GM06990 (cell line): ENCODE data around the gene KIF6.

Source experiments
- DNase-seq: peaks from one replicate; pipeline ENCODE4 v3.0.0-alpha.2; 2011; ENCODE audit not compliant: insufficient read length; ENCODE audit errors: extremely low read depth
- H3K27me3 ChIP-seq: replicated peaks from 2 replicates; pipeline ENCODE4 v1.6.0; 2011; ENCODE audit warnings: low read length; ENCODE audit not compliant: control insufficient read depth, insufficient read depth
- H3K36me3 ChIP-seq: 2 replicates; pipeline ENCODE4 v1.5.1; 2011; ENCODE audit warnings: low read length; ENCODE audit not compliant: control insufficient read depth, insufficient read depth
- H3K4me3 ChIP-seq: replicated peaks from 2 replicates; pipeline ENCODE4 v1.5.1; 2011; ENCODE audit warnings: low read depth, mild to moderate bottlenecking, control low read depth, low read length
- CTCF ChIP-seq: IDR thresholded peaks from 2 replicates; pipeline ENCODE4 v1.5.1; 2011; ENCODE audit warnings: low read length, control low read depth, mild to moderate bottlenecking, inconsistent platforms; ENCODE audit not compliant: insufficient read depth, poor library complexity, severe bottlenecking

Gene KIF6

GRCh38 chr6:39590871-39591393 lies 134.3 kb downstream of the KIF6 start:
- TF ChIP-seq CTCF = no peak
- no peaks in the 10 kb centered on the region for H3K36me3 ChIP-seq
- DNase-seq = no peak
- H3K27me3 ChIP-seq = no peaks in the 10 kb centered on the region; the same call in 1 of the 2 replicates
- H3K4me3 ChIP-seq = no peak overlapping the region

GRCh38 chr6:39587080-39587479 lies 138.1 kb downstream of the KIF6 start:
- TF ChIP-seq CTCF = no peak
- Histone ChIP-seq H3K27me3 (no peaks in the 10 kb centered on the region; the same call in 1 of the 2 replicates), H3K36me3 (no peaks in the 10 kb centered on the region), H3K4me3 (no peak overlapping the region)
- no peak for DNase-seq

- TF ChIP-seq CTCF = no peak
- no peak for DNase-seq
- H3K36me3 ChIP-seq = no peaks in the 10 kb centered on the region
- H3K4me3 ChIP-seq = no peak overlapping the region
- no peaks in the 10 kb centered on the region; the same call in 1 of the 2 replicates for H3K27me3 ChIP-seq
Measured at GRCh38 chr6:39585641-39586040, 139.6 kb downstream of the KIF6 start.

- H3K27me3 ChIP-seq = no peaks in the 10 kb centered on the region
- no peak for DNase-seq
- no peak for TF ChIP-seq CTCF
- H3K36me3 ChIP-seq = no peaks in the 10 kb centered on the region
- no peak overlapping the region for H3K4me3 ChIP-seq
Measured at GRCh38 chr6:39577446-39578165, 147.6 kb downstream of the KIF6 start.

- Histone ChIP-seq H3K4me3 (no peak overlapping the region), H3K36me3 (no peaks in the 10 kb centered on the region), H3K27me3 (no peaks in the 10 kb centered on the region)
- TF ChIP-seq CTCF = no peak
- no peak for DNase-seq
Measured at GRCh38 chr6:39576556-39577303, 148.5 kb downstream of the KIF6 start.
